ENCODE data around the gene SMAP2. TPM values are rescaled to one million over a fixed set of nuclear protein-coding genes. Genes with fewer than 3 reads are reported as not detected.
A peak's percentile ranks its signal among the peaks of the same experiment; 100 is the strongest.

Gene SMAP2
- total and polyA plus RNA-seq, 2 of the 4 experiments (the other 2 are of a cell fraction) = 30.1 to 31.0 TPM

- H3K9me1 ChIP-seq (ENCODE audit: insufficient read depth, low read length) = no peaks in the 10 kb centered on the region
- H4K91ac ChIP-seq (ENCODE audit: insufficient read depth, low read depth, low read length) = no peak overlapping the region
- no peak overlapping the region for H2BK15ac ChIP-seq (ENCODE audit: low read depth, low read length)
- no CpG with 5 or more reads among the region's 3 CpGs for WGBS, 2 experiments (ENCODE audit: extremely low coverage in 2 of 2, insufficient read length in 1 of 2)
- H3K18ac ChIP-seq (ENCODE audit: low read depth, low read length) = no peak overlapping the region
- dilution Hi-C loops (cut with HindIII; ENCODE audit: low sequenced_read_pairs, unreplicated experiment) = no loop called here
- no peaks in the 10 kb centered on the region for H3K27me3 ChIP-seq (ENCODE audit: control insufficient read depth, insufficient read depth, low read length)
- no peak overlapping the region for H3K4me3 ChIP-seq (ENCODE audit: insufficient read depth, low read depth, low read length)
- no peak overlapping the region for H3K23ac ChIP-seq (ENCODE audit: low read depth, low read length)
- no peak overlapping the region for H3K4ac ChIP-seq (ENCODE audit: low read depth, low read length)
- H2AK5ac ChIP-seq (ENCODE audit: low read depth, low read length) = no peak overlapping the region
- H3K9me3 ChIP-seq (ENCODE audit: control insufficient read depth, insufficient read depth, low read length) = peaks cover 82% of the 10 kb centered on the region
- peaks cover 25% of the 10 kb centered on the region for H3K36me3 ChIP-seq (ENCODE audit: control insufficient read depth, insufficient read depth, low read length)
- no peak for ATAC-seq (ENCODE audit: low read depth)
- H3K27ac ChIP-seq (ENCODE audit: insufficient read depth, low read length) = no peak overlapping the region
- intact Hi-C loops (cut with micrococcal nuclease) = no loop called here
- no peak overlapping the region for H2BK20ac ChIP-seq (ENCODE audit: low read depth, low read length)
- no peak overlapping the region for H4K5ac ChIP-seq (ENCODE audit: low read depth, low read length)
- ChIA-PET POLR2A (ENCODE audit: unreplicated experiment) (no interaction called here), CTCF (no interaction called here)
- H3K56ac ChIP-seq (ENCODE audit: extremely low read depth, insufficient read depth, low read length) = no peak overlapping the region
- no peaks in the 10 kb centered on the region for H3K4me1 ChIP-seq (ENCODE audit: control insufficient read depth, insufficient read depth, low read length)
- in situ Hi-C loops (cut with MboI; ENCODE audit: low sequenced_read_pairs) = no loop called here
- no peak overlapping the region for H2AFZ ChIP-seq (replicated peaks; ENCODE audit: low read length, poor library complexity)
- no peak for DNase-seq
- no peak overlapping the region for H3K14ac ChIP-seq (replicated peaks; ENCODE audit: low read depth, low read length)
- no peaks in the 10 kb centered on the region for H3K79me1 ChIP-seq (ENCODE audit: low read depth in 1 of 2, low read length in 2 of 2)
- no peak overlapping the region for H2BK5ac ChIP-seq (ENCODE audit: low read depth, low read length, poor library complexity, severe bottlenecking)
- no peak overlapping the region for H2AK9ac ChIP-seq (replicated peaks; ENCODE audit: low read depth, low read length, poor library complexity)
- TF ChIP-seq NFE2L2 (IDR thresholded peaks at IDR 0.05; ENCODE audit: low read depth, low read length) = no peak
- TF ChIP-seq MXI1 (IDR thresholded peaks at IDR 0.05; ENCODE audit: borderline replicate concordance, low read depth, low read length) = no peak
- no peak for TF ChIP-seq POLR2A (IDR thresholded peaks at IDR 0.05; ENCODE audit: low read depth, low read length)
- no peak for TF ChIP-seq MAZ (IDR thresholded peaks at IDR 0.05; ENCODE audit: borderline replicate concordance, low read depth, low read length)
- TF ChIP-seq MAFK (IDR thresholded peaks at IDR 0.05; ENCODE audit: low read depth, low read length) = no peak
- no peak for TF ChIP-seq BHLHE40 (IDR thresholded peaks at IDR 0.05; ENCODE audit: low read depth, low read length)
- TF ChIP-seq CEBPB (IDR thresholded peaks at IDR 0.05; ENCODE audit: low read depth, low read length) = no peak
- no peak for TF ChIP-seq RAD21 (IDR thresholded peaks at IDR 0.05; ENCODE audit: low read length)
- no peak for TF ChIP-seq RFX5 (IDR thresholded peaks at IDR 0.05; ENCODE audit: low read depth, low read length)
- TF ChIP-seq ELK1 (IDR thresholded peaks at IDR 0.05; ENCODE audit: borderline replicate concordance, low read depth, low read length) = no peak
- no peak for TF ChIP-seq FOS (IDR thresholded peaks at IDR 0.05; ENCODE audit: low read depth, low read length)
- TF ChIP-seq RCOR1 (IDR thresholded peaks at IDR 0.05; ENCODE audit: insufficient replicate concordance, low read length) = no peak
- no peak for TF ChIP-seq CHD1 (IDR thresholded peaks at IDR 0.05; ENCODE audit: low read depth, low read length)
- TF ChIP-seq SMC3 (IDR thresholded peaks at IDR 0.05; ENCODE audit: low read depth, low read length) = no peak
- TSS peak; percentile 51 for BruUV-seq (replicated peaks)
- H4K8ac ChIP-seq (ENCODE audit: low read depth in 2 of 2, low read length in 2 of 2) = no peak overlapping the region
- H3K9ac ChIP-seq (ENCODE audit: low read depth, low read length) = no peak overlapping the region
- H4K20me1 ChIP-seq (ENCODE audit: insufficient read depth, low read length) = no peaks in the 10 kb centered on the region
- no peak overlapping the region for H2BK120ac ChIP-seq (ENCODE audit: low read depth, low read length)
- no peak overlapping the region for H3K4me2 ChIP-seq (ENCODE audit: low read depth, low read length)
These were observed 89.5 kb downstream of the SMAP2 start for GRCh38 chr1:40462956-40463590.

Measured in IMR-90 (cell line).